WERI-Rb-1 (cell line): ENCODE measurements around the gene LCOR.
A peak's percentile ranks its signal among the peaks of the same experiment; 100 is the strongest.

Experiments
- DNase-seq: peaks from one replicate; pipeline ENCODE4 v3.0.0-alpha.2; 2020
- H3K27ac ChIP-seq: fragments of 250-450 bp; sonication (Bioruptor Pico); 2 replicates; pipeline ENCODE4 v1.5.1; 2020; ENCODE audit warnings: mild to moderate bottlenecking, moderate library complexity
- H3K27me3 ChIP-seq: fragments of 250-450 bp; sonication (Bioruptor Pico); 2 replicates; pipeline ENCODE4 v1.5.1; 2021; ENCODE audit warnings: mild to moderate bottlenecking, low read depth, moderate library complexity; ENCODE audit not compliant: insufficient read depth, severe bottlenecking
- H3K36me3 ChIP-seq: fragments of 250-450 bp; sonication (Bioruptor Pico); 2 replicates; pipeline ENCODE4 v1.5.1; 2020; ENCODE audit warnings: mild to moderate bottlenecking, moderate library complexity
- H3K4me3 ChIP-seq: 2 replicates; pipeline ENCODE4 v1.5.1; 2011; ENCODE audit warnings: low read depth, mild to moderate bottlenecking, control low read depth, low read length
- H3K9me3 ChIP-seq: fragments of 250-450 bp; sonication (Bioruptor Pico); 2 replicates; pipeline ENCODE4 v1.5.1; 2021; ENCODE audit warnings: mild to moderate bottlenecking, moderate library complexity; ENCODE audit not compliant: severe bottlenecking
- TF ChIP-seq, protein P1 (sequence below): IDR thresholded peaks from 2 replicates; pipeline ENCODE4 v1.5.1; 2011; ENCODE audit warnings: low read depth, mild to moderate bottlenecking, control low read depth, inconsistent platforms, low read length

Gene LCOR

DNA sequence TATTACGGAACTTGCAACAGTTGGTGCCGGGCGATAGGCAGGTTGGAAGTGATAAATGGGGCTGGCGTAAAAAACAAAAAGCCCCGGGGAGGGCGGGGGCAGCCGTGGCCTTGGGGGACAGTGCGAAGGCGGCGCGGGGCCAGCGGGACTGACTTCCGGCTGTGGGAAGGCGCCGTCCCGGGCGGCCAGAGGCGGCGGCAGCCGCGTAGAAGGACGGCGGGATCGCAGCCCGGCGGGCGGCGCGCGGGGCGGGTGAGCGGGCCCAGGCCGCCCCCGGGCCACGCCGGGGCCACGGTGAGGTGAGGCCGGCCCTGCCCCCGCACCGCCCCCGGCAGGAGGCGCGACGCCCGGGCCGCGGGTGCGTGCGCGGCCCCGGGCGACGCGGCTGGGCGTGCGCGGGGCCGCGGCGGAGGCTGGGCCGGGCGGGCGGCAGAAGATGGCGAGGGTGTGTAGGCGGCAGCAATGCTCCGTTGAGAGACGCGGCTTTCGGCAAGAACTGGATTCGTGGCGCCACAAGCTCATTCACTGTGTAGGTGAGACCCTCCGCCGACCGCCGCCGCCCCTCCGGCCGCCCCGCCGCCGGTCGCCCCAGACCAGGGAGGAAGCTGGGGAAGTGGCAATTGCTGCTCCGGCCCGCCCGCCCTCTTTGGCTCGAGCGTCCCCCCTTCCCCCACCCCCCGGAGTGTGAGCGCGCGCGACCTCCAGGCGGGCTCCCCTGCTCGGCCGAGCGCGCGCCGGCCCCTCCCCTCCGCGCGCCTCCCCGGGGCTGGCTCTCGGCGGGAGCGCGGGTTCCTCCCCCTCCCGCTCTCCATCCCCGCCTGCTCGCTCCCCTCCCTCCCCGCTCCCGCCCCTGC lies at the start of gene LCOR:
Gene LCOR (plus strand): TSS at position 432 of the 854 bp plus-strand sequence. CDS start 116,760 bp downstream, outside the sequence.
- peaks cover 16% of the 10 kb centered on the region for H3K36me3 ChIP-seq
- H3K27ac ChIP-seq = peak within 1 kb of the TSS; percentile 98
- H3K9me3 ChIP-seq = no peaks in the 10 kb centered on the region
- peak; percentile 87 for DNase-seq
- TF ChIP-seq, protein P1, sequence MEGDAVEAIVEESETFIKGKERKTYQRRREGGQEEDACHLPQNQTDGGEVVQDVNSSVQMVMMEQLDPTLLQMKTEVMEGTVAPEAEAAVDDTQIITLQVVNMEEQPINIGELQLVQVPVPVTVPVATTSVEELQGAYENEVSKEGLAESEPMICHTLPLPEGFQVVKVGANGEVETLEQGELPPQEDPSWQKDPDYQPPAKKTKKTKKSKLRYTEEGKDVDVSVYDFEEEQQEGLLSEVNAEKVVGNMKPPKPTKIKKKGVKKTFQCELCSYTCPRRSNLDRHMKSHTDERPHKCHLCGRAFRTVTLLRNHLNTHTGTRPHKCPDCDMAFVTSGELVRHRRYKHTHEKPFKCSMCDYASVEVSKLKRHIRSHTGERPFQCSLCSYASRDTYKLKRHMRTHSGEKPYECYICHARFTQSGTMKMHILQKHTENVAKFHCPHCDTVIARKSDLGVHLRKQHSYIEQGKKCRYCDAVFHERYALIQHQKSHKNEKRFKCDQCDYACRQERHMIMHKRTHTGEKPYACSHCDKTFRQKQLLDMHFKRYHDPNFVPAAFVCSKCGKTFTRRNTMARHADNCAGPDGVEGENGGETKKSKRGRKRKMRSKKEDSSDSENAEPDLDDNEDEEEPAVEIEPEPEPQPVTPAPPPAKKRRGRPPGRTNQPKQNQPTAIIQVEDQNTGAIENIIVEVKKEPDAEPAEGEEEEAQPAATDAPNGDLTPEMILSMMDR = no peak
- peak within 1 kb of the TSS; percentile 75 for H3K4me3 ChIP-seq
- H3K27me3 ChIP-seq = no peaks in the 10 kb centered on the region

GRCh38 chr10:96784253-96784652 lies 47.8 kb upstream of the LCOR start:
- H3K9me3 ChIP-seq = no peaks in the 10 kb centered on the region
- TF ChIP-seq, protein P1 = no peak
- no peaks in the 10 kb centered on the region for H3K27me3 ChIP-seq
- no peak overlapping the region for H3K4me3 ChIP-seq
- H3K36me3 ChIP-seq = no peaks in the 10 kb centered on the region
- no peak for DNase-seq
- no peak overlapping the region for H3K27ac ChIP-seq

DNA sequence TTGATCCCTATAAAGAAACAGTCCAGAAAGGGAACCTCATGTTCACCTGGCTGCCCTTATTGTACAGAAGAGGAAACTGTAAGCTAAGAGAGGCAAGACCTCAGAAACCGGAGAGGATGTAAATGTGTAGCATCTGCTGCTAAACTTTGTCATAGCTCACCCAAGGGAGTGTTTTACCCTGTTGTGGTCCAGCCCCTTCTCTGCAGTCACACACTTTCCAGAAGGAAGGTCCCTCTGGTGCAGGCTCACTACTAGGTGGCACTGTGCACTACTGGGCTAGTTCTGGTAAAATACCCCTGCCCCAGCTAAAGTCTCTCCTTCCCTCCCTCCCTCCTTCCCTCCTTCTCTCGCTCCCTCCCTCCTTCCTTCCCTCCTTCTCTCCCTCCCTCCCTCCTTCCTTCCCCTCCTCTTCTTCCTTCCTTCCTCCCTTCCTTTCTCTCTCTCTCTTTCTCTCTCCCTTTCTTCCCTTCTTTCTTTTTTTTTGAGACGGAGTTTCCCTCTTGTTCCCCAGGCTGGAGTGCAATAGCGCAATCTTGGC lies 42.5 kb upstream of the LCOR start:
- H3K9me3 ChIP-seq = no peaks in the 10 kb centered on the region
- no peak overlapping the region for H3K27ac ChIP-seq
- H3K27me3 ChIP-seq = no peaks in the 10 kb centered on the region
- H3K36me3 ChIP-seq = no peaks in the 10 kb centered on the region
- no peak overlapping the region for H3K4me3 ChIP-seq
- DNase-seq = no peak
- TF ChIP-seq, protein P1 = peak; percentile 8; the same call in 1 of the 2 replicates

- Histone ChIP-seq H3K4me3 (no peak overlapping the region), H3K36me3 (no peaks in the 10 kb centered on the region), H3K9me3 (no peaks in the 10 kb centered on the region), H3K27ac (no peak overlapping the region), H3K27me3 (no peaks in the 10 kb centered on the region)
- TF ChIP-seq, protein P1 = no peak
- no peak for DNase-seq
Measured at GRCh38 chr10:96791902-96792301, 40.2 kb upstream of the LCOR start.

DNA sequence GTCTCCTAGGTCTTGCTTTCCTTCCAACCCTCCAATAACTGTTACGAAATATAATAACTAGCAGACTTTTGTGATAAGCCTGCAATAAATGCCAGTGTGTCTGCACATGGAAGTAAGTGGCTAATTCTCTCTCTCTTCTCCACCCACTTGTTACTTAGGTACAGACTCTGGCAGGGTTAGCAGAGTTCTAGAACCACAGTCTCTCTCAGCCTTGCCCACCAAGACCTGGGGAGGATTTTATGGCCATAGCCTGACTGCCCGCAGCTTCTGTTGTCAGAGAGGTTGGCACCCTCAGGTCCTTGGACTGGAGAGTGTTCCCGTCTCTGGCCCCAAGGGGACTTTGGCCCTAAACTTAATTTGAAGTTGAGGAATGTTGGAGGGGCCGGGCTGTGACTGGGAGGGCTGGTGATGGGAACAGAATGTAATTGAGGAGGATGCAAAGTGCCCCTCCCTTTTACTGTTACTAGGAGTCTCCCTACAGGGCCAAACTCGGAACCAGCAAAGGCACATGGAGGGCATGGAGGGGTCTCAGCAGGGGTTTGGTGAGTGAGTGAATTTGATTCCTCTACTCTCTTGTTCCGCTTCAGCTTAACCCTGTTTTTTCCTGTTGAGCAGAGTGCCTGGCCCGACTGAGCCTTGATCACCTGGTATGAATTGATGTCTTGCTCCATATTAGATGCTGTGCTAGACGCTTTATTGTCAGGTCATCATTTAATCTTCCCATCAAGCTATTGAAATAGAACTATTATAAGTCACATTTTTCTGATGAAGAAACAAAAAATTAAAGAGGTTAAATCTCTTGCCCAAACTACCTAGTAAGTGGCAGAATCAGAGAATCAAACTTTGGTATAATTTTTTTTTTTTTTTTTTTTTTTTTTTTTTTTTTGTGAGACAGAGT lies 37.0 kb upstream of the LCOR start:
- H3K9me3 ChIP-seq = no peaks in the 10 kb centered on the region
- H3K4me3 ChIP-seq = no peak overlapping the region
- TF ChIP-seq, protein P1 = no peak
- no peak for DNase-seq
- H3K27ac ChIP-seq = no peak overlapping the region
- no peaks in the 10 kb centered on the region for H3K27me3 ChIP-seq
- no peaks in the 10 kb centered on the region for H3K36me3 ChIP-seq
